ENCODE results near the gene RNF212.
"Not testable (repeated sequence)": the region's sequence is repeated elsewhere in the genome, so short reads cannot be mapped to it uniquely, and the experiment has no call there.

RNF212 gene

DNA sequence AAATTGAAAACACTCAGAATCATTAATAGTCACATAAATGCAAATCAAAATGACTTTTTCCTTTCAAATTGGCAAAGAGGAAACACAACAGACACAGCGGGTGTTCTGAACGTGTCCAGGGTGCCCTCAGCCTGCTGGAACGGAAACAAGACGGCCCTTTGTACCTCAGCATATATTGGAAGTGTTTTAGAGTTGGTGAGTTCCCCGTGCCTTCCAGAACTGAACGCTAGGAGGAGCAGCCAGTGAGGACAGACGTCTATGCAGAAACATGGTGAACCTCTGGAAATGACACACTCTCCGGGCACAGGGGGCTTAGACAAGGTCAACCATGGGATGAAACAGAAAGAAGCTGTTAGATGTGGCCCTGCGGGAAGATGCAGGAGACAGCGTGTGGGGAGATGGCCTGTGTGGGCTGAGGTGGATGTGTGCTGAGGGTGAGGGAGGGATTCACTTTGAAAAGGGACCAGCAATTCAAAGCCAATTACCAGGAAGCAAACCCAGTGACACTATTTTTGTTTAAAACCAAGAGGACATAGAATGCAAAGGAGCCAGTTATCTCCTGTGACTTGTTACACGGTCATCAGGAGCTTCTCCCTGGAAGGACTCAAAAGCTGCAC lies 40.4 kb downstream of the RNF212 start:
- in situ Hi-C loops (cut with MboI; ENCODE audit: low sequenced_read_pairs) = no loop called here

DNA sequence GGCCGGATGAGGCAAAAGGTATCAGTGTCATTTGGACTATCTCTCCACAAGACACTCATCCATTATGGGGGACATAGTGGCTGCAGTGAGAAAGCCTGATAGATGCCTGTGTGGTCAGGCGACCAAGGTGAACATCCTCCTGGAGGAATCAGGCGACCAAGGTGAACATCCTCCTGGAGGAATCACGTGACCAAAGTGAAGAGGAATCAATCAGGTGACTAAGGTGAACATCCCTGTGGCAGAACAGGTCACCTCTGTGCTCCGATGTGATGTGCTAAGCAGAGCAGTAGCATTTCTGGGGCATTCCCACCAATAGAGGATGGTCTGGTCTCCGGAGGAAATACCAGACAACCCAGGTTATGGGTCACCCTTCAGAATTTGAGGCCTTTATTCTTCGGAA lies 44.0 kb downstream of the RNF212 start:
- in situ Hi-C loops (cut with MboI; ENCODE audit: low sequenced_read_pairs) = no loop called here

DNA sequence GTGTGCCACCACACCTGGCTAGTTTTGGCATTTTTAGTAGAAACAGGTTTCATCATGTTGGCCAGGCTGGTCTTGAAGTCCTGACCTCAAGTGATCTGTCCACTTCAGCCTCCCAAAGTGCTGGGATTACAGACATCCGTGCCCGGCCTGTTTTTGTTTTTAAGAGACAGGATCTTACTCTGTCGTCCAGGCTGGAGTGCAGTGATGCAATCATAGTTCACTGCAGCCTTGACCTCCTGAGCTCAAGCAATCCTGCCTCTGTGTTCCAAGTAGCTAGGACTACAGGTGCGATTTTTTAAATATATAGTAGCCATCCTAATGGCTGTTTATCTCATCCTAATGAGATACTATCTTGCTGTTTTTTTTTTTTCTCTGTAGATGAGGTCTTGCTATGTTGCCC lies 47.6 kb downstream of the RNF212 start:
- in situ Hi-C loops (cut with MboI; ENCODE audit: low sequenced_read_pairs) = no loop called here

DNA sequence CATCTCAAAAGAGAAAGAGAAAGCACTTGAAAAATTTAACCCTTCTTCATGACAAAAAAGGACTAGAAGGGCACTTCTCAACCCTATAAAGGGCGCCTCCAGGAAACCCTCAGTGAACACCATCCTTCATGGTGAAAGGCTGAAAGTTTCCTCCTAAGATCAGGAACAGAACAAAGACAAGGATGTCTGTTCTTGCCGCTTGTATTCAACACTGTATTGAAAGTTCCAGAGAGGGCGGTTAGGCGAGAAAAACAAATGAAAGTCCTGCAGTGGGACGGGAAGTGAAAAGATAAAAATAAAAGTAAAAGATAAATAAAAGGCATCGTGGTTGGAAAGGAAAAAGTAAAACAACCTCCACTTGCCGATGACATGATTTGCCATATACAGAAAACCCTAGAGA lies 50.9 kb downstream of the RNF212 start:
- in situ Hi-C loops (cut with MboI; ENCODE audit: low sequenced_read_pairs) = no loop called here

DNA sequence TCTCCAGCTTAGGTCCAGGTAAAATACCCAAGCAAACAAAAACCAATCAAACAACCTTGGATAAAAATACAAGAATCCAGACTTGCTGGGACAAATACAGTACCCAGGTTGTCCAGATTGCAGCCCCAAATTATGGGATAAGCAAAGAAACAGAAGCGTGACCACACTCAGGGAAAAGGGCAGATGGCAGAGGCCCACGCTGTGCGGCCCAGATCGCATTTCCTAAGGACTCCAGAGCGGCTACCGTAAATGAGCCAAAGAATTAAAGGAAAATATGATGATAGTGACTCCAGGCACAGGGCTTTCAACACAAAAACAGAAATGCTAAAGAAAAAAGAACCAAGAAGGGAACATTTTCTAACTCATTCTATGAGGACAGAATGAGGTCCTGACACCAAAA lies 51.6 kb downstream of the RNF212 start:
- in situ Hi-C loops (cut with MboI; ENCODE audit: low sequenced_read_pairs) = no loop called here

DNA sequence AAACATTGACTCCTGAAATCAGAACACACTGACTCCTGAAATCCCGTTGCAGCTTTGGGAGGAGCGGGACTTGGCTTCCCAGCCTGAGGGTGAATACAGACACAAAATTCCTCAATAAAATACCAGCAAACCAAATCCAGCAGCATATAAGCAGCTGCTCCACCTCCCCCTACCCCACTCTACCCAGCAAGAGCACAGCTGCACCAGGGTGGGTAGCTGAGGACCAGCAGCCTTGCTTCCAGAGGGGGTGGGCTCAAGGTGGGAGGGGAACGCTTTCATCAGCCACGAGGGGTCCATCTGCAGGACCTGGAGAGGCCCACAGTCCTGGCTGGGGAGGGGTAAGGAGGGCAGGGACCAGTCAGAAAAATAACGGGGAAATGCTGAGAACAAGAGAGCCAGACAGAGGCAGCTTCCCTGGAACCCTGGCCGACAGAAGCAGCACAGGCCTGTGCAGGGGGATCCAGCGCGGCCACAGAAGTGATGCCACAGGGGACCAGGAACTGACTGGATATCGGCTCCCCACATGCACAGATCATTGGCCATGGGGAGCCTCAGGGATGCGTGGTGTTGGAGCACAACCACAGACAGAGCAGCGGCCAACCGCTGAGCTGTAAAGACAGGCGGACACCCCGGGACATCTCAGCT lies 52.2 kb downstream of the RNF212 start:
- in situ Hi-C loops (cut with MboI; ENCODE audit: low sequenced_read_pairs) = no loop called here

DNA sequence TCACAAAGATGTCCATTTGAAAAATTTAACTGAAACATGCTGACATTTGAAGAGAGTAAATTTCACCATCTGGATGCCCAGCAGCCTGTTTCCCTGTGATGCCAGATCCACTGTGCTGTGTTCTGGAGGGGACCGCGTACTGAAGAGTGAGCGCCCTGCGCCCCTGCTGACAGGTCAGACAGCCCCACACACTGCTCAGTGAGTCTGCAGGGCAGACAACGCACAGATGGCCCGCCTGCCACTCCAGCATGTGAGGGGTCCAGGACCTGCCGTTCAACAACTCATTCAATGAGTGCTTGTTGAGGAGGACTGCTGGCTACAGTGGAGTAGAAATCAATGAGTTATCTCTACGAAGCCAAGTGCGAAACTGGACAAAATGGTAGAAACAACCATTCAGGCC lies 52.7 kb downstream of the RNF212 start:
- in situ Hi-C loops (cut with MboI; ENCODE audit: low sequenced_read_pairs) = no loop called here

DNA sequence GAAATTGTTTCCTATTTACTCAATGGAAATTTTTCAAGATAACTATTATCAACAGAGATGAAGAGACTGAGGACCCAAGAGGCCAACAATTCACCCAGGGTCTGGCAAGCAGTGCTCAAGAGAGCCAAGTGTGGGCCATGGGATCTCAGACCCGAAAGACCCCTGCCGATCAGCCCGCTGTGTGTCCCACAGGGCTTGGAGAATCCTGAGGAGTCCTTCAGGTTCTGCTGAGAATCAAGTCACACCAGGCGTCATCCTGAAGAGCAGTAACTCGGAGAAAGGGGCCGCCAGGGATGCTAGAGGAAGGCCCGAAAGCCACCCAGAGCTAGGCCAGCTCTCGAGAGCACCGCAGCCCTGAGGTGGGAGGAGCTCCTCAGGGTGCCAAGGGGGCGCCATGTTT lies 53.2 kb downstream of the RNF212 start:
- in situ Hi-C loops (cut with MboI; ENCODE audit: low sequenced_read_pairs) = no loop called here

DNA sequence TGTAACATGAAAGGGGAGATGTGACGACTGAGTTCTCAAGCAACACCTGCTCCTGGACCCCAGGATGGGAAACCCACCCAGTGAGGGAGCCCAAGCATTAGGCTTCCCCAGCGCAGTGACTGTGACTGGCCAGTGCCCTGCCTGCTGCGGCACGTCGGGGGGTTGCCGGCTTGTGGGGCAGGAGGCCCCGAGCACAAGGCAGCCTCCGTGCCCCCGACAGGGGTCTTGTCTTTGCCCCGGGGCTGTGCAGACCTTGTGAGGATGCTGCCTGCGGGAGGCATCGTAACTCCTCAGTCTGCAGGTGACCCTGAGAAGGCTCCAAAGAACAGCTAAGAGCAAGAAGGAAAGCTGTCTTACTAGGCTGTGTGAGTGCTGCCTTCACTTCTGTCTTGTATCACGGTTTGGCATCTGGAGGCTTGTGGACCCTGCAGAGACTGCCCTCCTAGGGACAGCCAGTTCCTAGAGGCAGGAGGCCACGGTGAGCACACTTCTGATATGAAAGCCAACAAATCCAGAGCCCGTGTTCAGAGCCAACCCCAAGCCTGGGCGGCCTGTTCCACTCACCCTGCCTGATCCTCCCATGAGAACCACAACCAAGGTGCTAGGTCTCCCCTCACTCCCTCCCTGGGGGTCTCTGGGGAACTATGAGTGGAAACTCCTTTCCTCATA lies 54.2 kb downstream of the RNF212 start:
- in situ Hi-C loops (cut with MboI; ENCODE audit: low sequenced_read_pairs) = no loop called here

DNA sequence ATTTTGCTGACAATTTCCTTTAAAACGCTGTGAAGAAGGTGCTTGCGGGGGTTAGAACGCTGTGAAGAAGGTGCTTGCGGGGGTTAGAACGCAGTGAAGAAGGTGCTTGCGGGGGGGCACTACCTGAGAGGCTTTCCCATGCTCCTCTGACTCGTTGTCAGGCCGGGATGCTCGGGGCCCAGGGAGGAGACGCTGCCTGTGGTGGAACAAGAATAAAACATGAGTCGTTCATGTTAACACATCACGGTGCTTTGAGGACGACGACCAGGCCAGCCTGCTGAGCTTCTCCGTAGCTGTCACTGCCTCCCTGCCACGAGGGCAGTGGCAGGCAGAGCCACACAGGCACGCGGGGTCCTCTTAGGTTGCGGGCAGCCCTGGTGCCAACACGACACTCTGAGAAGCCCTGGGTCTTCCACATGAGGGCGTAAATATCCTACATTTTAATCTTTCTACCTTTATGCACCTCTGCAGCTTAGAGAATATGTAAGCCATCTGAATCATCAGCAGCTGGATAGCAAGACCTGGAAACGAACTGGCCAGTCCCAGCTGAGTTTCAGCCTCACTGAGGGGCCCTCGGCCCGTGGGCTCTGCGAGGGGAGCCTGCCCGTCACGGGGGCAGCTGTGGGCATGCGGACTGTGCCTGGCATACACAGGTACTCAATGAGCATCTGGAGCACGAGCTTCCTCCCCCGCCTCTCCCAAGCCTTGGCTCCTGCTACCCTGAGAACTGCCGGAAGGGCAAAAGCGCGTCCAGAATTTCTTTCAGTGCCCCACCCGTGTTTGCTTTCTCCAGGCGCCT lies 55.0 kb downstream of the RNF212 start:
- in situ Hi-C loops (cut with MboI; ENCODE audit: low sequenced_read_pairs) = no loop called here

DNA sequence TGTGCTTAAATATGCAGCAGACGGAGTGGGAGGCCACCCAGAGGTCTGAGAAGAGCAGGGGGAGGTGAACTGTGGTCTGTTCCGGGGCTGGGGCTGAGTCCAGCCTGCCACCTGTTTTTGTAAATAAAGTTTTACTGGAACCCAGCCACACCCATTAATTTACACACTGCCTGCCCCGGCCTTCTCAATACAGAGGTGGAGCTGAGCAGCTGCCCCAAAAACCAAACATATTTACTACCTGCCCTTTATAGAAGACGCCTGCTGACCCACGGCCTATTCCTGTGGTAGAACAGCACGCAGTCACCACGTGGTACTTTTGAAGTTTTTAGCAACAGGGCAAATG lies 56.0 kb downstream of the RNF212 start:
- in situ Hi-C loops (cut with MboI; ENCODE audit: low sequenced_read_pairs) = no loop called here

DNA sequence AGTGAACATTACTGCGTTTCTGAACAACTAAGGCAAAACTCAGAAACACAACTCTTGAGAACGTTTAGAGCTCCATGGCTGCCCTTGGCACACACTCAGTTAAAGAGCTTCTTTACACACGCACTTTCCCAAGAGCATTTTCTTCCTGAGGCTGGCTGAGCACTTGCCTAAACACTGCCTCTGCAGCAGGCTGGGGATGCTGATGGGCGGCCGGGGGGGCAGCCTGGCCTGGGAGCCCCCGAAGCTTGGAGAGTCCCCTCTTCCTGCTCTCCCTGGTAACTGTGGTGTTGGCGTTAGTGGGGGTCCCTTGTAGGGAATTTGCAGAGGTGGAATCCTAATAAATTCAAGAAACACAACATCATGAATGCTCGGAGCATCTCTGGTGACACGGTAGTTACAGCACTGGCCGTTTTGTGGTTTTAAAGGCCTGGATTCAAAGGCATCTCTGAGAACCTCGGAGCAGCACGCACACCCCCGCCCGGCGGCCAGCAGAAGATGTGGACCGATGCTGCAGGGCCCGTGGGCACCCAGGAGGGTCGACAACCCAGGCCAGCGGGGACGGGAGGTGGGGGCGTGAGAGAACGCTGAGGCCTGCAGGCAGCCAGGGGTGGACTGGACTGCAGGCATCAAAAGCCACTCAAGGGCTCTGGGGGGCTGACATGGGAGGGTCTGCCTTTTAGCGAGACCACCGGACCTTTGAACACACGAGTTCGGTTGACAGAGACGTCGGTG lies 56.5 kb downstream of the RNF212 start:
- in situ Hi-C loops (cut with MboI; ENCODE audit: low sequenced_read_pairs) = no loop called here

DNA sequence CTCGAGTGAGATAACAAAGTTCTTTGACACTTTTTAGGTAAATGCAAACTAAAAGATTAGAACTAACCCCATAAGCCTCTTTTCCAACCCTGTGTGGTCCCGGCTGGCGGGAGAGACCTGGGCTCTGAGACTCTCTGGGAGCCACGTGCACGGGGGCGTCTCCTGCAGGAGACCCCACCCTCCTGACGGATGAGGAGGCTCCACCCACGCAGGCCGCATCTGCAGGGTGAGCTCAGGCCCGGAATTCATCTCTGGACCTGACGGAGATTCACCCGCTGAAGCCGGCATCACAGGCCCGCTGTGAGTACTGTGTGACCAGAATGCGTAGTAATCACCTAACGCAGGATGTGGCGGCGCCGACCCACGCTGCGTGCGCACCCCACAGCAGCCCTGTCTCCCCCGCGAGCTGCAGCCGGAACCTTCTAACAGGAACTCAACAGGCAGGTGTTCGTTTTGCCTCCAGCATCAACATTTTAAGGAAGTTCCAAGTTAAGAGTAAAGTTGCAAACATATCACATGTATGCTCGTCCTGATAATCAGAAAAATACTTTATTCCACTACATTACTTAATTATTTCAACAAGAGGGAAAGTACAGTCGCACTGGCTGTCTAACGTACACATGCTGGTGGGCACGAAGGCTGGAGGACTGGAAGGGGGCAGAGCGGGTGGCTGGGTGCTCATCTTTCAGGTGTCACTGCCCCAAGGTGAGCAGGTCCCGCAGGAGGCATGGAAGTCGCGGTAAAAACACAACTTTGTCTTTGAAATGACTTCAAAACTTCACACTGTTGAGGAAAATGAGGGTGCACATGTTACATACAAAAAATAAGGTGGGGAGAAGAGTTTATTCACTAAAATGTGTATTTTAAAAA lies 57.4 kb downstream of the RNF212 start:
- in situ Hi-C loops (cut with MboI; ENCODE audit: low sequenced_read_pairs) = no loop called here

DNA sequence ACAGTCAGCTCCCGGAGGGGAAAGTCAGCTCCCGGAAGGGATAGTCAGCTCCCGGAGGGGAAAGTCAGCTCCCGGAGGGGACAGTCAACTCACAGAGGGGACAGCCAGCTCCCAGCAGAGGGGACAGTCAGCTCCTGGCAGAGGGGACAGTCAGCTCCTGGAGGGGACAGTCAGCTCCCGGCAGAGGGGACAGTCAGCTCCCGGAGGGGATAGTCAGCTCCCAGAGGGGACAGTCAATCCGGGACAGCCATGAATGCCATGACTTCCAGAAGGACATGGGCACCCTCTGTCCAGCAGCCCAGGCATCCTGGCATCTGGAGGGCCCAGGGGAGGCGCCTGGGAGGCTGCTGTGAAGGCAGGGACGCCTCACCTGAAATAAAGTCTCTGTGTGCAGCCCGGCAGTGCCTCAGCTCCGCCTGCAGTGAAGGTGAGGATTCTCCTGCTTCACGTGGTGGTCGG lies 58.1 kb downstream of the RNF212 start:
- in situ Hi-C loops (cut with MboI; ENCODE audit: low sequenced_read_pairs) = not testable (repeated sequence)

DNA sequence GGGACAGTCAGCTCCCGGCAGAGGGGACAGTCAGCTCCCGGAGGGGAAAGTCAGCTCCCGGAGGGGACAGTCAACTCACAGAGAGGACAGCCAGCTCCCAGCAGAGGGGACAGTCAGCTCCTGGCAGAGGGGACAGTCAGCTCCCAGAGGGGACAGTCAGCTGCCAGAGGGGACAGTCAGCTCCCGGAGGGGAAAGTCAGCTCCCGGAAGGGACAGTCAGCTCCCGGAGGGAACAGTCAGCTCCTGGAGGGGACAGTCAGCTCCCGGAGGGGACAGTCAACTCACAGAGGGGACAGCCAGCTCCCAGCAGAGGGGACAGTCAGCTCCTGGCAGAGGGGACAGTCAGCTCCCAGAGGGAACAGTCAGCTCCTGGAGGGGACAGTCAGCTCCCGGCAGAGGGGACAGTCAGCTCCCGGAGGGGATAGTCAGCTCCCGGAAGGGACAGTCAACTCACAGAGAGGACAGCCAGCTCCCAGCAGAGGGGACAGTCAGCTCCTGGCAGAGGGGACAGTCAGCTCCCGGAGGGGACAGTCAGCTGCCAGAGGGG lies 58.6 kb downstream of the RNF212 start:
- in situ Hi-C loops (cut with MboI; ENCODE audit: low sequenced_read_pairs) = not testable (repeated sequence)

DNA sequence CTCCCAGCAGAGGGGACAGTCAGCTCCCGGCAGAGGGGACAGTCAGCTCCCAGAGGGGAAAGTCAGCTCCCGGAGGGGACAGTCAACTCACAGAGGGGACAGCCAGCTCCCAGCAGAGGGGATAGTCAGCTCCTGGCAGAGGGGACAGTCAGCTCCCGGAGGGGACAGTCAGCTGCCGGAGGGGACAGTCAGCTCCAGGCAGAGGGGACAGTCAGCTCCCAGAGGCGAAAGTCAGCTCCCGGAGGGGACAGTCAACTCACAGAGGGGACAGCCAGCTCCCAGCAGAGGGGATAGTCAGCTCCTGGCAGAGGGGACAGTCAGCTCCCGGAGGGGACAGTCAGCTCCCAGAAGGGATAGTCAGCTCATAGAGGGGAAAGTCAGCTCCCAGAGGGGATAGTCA lies 59.5 kb downstream of the RNF212 start:
- in situ Hi-C loops (cut with MboI; ENCODE audit: low sequenced_read_pairs) = not testable (repeated sequence)

DNA sequence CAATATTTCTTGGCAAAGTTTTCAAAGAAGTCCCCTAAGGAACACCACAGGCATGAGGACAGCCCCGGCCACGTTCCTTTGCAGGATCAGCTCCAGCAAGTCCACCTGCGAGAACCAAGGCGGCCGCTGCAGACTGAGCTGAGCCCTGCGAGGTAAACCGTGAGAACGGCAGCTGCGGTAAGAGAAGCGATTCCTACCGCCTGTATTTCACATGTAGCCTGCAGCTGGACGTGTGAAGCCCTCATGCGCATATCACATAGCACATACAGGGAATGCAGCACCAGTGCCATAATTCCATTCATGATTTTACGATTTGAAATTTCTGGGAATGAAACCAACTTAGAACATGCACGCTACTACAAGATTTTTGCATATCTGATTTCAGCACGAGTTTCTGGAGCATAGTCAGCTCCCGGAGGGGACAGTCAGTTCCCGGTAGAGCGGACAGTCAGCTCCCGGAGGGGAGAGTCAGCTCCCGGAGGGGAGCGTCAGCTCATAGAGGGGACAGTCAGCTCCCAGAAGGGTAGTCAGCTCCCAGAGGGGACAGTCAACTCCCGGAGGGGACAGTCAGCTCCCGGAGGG lies 60.2 kb downstream of the RNF212 start:
- in situ Hi-C loops (cut with MboI; ENCODE audit: low sequenced_read_pairs) = no loop called here

DNA sequence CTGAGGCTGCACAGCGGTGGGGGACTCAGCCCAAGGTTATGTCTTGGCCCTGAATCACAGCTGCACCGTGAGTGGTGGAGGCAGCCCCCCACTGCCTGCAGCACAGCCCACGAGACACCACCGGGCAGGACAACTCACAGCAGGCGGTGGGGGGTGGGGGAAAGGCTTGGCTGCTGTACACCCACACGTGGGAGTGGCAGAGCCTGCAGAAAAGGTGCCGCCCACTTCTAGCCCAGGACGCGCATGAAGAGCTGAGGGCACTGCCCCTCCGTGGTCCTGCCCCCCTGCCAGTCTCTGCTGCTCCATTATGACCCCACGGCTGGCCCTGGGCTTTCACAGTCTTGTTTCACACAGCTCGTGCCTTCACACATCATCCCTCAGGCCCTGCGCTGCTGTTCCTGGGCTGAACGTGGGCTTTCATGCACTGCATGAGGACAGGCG lies 61.1 kb downstream of the RNF212 start:
- in situ Hi-C loops (cut with MboI; ENCODE audit: low sequenced_read_pairs) = no loop called here

DNA sequence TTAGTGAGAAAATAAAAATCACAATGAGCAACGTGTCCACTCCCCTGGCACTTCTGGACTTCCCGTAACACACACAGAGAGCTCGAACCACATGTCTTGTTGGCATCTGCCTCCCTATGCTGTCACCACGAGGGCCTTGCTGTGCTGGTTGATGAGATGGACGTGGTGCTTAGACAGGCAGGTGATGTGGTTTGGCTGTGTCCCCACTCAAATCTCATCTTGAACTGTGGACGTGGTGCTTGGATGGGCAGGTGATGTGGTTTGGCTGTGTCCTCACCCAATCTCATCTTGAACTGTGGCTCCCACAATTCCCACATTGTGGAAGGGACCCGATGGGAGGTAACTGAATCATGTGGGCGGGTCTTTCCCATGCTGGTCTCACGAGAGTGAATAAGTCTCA lies 61.9 kb downstream of the RNF212 start:
- in situ Hi-C loops (cut with MboI; ENCODE audit: low sequenced_read_pairs) = no loop called here
